GM12891 (cell line): ENCODE results near the gene UNK. TPM values are rescaled to one million over a fixed set of nuclear protein-coding genes. Genes with fewer than 3 reads are reported as not detected.
A peak's percentile ranks its signal among the peaks of the same experiment; 100 is the strongest.

Source experiments
- DNase-seq: peaks from one replicate; pipeline ENCODE4 v3.0.0; 2011; ENCODE audit warnings: low spot score; ENCODE audit not compliant: insufficient read length
- FAIRE-seq: peaks from 2 replicates; lab custom pipeline; 2011; peaks lifted over from hg19 to GRCh38; lab: Jason Lieb, UNC
- PAX5 ChIP-seq: IDR thresholded peaks from 2 replicates; pipeline ENCODE4 v1.6.1; 2011; ENCODE audit warnings: low read length, moderate library complexity, mild to moderate bottlenecking; ENCODE audit not compliant: insufficient read depth, severe bottlenecking
- POLR2A ChIP-seq: IDR thresholded peaks from 2 replicates; pipeline ENCODE4 v1.6.1; 2011; ENCODE audit warnings: low read depth, low read length, control low read depth
- POLR2AphosphoS5 ChIP-seq: IDR thresholded peaks from 2 replicates; pipeline ENCODE4 v1.6.1; 2011; ENCODE audit warnings: low read depth, low read length, control low read depth
- POU2F2 ChIP-seq: IDR thresholded peaks from 2 replicates; pipeline ENCODE4 v1.6.1; 2011; ENCODE audit warnings: low read depth, mild to moderate bottlenecking, control low read depth, low read length, moderate library complexity
- SPI1 ChIP-seq: IDR thresholded peaks from 2 replicates; pipeline ENCODE4 v1.6.1; 2011; ENCODE audit warnings: low read depth, low read length, control low read depth
- TAF1 ChIP-seq: IDR thresholded peaks from 2 replicates; pipeline ENCODE4 v1.6.1; 2011; ENCODE audit warnings: low read depth, low read length, control low read depth
- polyA plus RNA-seq: library from polyadenylated mRNA; unstranded; fragments of >200 nt; gene quantifications from one replicate; pipeline ENCODE4 v1.2.1, GENCODE V29; 2012; ENCODE audit warnings: low read depth, missing spikeins, inconsistent platforms; ENCODE audit not compliant: missing spikeins

UNK gene, protein sequence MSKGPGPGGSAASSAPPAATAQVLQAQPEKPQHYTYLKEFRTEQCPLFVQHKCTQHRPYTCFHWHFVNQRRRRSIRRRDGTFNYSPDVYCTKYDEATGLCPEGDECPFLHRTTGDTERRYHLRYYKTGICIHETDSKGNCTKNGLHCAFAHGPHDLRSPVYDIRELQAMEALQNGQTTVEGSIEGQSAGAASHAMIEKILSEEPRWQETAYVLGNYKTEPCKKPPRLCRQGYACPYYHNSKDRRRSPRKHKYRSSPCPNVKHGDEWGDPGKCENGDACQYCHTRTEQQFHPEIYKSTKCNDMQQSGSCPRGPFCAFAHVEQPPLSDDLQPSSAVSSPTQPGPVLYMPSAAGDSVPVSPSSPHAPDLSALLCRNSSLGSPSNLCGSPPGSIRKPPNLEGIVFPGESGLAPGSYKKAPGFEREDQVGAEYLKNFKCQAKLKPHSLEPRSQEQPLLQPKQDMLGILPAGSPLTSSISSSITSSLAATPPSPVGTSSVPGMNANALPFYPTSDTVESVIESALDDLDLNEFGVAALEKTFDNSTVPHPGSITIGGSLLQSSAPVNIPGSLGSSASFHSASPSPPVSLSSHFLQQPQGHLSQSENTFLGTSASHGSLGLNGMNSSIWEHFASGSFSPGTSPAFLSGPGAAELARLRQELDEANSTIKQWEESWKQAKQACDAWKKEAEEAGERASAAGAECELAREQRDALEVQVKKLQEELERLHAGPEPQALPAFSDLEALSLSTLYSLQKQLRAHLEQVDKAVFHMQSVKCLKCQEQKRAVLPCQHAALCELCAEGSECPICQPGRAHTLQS
- 20.3 TPM for polyA plus RNA-seq

DNA sequence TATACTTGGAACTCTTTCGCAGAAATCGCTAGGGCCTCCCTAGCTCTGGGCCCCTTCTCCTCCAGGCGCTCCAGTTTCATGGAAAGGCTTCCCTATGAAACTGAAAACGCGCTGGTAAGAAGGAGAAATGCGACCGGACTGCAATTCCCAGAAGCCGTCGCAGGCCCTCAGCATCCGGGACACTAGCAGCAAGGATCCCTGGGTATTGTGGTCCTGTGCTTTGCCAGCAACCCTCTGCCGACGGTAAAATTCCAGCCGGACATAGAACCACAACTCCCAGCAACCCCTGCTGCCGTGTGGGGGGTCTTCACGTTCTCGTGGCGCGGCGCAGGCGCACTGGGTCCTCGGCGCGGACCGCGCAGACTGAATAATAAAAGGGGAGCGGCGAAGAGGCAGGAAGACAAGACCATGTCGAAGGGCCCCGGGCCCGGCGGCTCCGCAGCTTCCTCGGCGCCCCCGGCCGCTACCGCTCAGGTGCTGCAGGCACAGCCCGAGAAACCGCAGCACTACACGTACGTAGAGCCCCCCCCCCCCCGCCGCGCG is at the start of gene UNK:
Gene UNK, plus strand, starts transcription at position 334 of the 543 bp plus-strand sequence. Its CDS starts 75 bp downstream, at position 409.
- peak; percentile 34; the same call in 1 of the 2 replicates for TF ChIP-seq POU2F2
- TF ChIP-seq TAF1 = no peak
- no peak; the same call in 1 of the 2 replicates for TF ChIP-seq SPI1
- TF ChIP-seq POLR2A = no peak
- TF ChIP-seq POLR2AphosphoS5 = no peak
- no peak for TF ChIP-seq PAX5
- DNase-seq (peak; percentile 81), FAIRE-seq (peak; percentile 97)

DNA sequence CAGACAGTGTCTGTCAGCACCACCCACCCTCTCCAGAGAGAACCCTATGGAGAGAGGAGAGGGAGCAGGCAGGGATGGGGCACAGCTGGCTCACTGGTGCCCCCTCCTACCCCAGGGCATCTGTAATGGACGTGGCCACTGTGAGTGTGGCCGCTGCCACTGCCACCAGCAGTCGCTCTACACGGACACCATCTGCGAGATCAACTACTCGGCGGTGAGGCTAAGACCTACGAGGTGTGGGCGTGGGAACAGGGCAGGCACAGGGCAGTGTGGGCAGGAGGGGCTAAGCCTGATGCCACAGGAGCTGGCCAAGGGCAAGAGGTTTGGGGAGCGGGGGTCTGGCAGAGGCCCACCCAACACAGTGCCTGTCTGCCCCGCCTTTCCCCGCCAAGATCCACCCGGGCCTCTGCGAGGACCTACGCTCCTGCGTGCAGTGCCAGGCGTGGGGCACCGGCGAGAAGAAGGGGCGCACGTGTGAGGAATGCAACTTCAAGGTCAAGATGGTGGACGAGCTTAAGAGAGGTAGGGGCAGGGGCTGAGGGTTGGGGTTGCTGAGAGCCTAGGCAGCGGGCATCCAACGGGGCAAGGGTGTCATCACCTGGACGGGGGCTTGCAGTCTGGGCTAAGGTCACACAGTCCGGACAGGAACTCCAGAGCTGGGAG is 48.3 kb upstream of the UNK start:
- no peak for DNase-seq
- TF ChIP-seq POLR2A (no peak), POLR2AphosphoS5 (no peak), SPI1 (no peak), TAF1 (no peak), PAX5 (no peak)
- FAIRE-seq = no peak

DNA sequence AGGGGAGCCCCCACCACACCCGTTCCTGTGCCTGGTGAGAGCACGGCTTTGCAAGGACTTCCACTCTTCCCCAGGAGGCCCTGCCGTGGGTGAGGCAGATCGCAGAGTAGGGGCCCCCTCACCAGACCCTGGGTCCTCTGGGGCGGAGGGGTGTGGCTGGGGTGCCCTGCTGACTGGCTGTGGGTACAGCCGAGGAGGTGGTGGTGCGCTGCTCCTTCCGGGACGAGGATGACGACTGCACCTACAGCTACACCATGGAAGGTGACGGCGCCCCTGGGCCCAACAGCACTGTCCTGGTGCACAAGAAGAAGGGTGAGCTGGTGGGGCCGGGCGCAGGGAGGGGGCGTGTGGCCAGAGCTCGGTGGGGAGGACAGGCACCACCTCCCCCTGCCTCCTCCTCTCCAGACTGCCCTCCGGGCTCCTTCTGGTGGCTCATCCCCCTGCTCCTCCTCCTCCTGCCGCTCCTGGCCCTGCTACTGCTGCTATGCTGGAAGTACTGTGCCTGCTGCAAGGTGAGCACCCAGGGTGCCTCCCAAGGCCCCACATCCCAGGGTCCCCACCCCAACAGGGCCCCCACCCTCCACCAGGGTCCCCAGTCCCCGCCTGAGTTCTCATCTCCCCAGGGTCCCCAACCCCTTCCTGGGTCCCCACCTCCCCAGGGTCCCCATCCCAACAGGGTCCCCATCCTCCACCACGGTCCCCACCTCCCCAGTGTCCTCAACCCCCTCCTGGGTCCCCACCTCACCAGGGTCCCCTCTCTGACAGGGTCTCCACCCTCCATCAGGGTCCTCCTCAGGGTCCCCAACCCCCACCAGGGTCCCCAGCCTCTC is 47.3 kb upstream of the UNK start:
- FAIRE-seq (no peak), DNase-seq (no peak)
- TF ChIP-seq POLR2A = no peak
- TF ChIP-seq SPI1 = no peak
- TF ChIP-seq PAX5 = no peak
- no peak for TF ChIP-seq POU2F2
- TF ChIP-seq POLR2AphosphoS5 = no peak
- no peak for TF ChIP-seq TAF1

DNA sequence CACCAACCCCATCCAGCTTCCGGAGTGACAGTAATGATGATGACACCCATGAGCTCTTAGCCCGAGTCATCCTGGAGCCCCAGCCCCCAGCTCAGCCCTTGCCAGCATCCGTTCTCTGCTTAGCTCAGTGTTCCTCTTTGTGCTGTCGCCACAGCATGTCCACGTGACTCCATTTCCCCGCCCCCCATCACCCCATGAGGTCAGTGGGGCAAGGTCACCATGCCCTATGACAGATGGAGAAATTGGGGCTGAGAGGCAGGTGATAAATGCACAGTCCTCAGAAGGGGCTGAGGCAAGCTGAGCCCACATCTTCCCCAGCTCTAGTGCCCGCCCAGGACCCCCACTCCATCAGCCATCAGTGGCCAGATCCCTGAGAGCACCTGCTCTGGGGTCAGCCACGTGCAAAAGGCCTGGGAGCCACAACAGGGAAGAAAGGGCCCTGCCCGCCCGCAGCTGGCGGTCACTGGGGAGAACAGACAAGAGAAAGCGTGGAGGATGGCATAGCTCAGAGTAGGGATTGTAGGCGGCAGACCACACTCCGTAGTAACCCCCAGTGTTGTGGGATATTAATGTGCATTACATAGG is 46.3 kb upstream of the UNK start:
- TF ChIP-seq SPI1 = 0 out of 2 replicates have a peak, but pooled peaks have one; percentile 37
- TF ChIP-seq PAX5 = no peak
- DNase-seq (peak; percentile 67), FAIRE-seq (peak; percentile 65)

DNA sequence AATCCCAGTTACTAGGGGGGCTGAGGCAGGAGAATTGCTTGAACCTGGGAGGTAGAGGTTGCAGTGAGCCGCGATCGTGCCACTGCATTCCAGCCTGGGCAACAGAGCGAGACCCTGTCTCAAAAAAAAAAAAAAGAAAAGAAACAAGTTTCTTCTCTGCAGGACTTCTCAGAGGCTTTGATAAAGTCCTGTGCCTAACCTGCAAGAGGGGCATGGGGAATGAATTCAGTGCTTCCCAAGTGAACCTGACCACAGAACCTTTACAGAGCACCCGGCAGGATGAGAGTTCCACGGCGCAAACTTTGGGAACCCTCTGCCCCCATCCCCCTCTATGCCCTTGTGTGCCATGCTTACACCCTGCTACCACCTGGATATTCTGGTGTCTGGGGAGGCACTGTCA is 45.4 kb upstream of the UNK start:
- DNase-seq (no peak), FAIRE-seq (no peak)
- TF ChIP-seq PAX5 = no peak
- no peak for TF ChIP-seq POLR2A
- TF ChIP-seq SPI1 = no peak
- no peak for TF ChIP-seq POLR2AphosphoS5
- TF ChIP-seq POU2F2 = no peak
- no peak for TF ChIP-seq TAF1

DNA sequence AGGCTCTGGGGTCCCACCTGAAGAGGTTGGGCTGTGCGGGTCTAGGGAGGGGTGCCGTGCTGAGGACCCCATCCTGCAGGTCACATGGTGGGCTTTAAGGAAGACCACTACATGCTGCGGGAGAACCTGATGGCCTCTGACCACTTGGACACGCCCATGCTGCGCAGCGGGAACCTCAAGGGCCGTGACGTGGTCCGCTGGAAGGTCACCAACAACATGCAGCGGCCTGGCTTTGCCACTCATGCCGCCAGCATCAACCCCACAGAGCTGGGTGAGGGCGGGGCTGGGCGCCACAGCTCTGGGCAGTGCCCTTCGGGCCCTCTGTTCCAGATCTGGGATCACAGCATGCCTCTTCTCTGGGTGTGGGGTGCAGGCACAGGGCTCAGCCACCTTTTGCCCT is 44.8 kb upstream of the UNK start:
- TF ChIP-seq POLR2AphosphoS5 (no peak), POLR2A (no peak), TAF1 (no peak), PAX5 (no peak), SPI1 (no peak), POU2F2 (no peak)
- DNase-seq (no peak), FAIRE-seq (no peak)

DNA sequence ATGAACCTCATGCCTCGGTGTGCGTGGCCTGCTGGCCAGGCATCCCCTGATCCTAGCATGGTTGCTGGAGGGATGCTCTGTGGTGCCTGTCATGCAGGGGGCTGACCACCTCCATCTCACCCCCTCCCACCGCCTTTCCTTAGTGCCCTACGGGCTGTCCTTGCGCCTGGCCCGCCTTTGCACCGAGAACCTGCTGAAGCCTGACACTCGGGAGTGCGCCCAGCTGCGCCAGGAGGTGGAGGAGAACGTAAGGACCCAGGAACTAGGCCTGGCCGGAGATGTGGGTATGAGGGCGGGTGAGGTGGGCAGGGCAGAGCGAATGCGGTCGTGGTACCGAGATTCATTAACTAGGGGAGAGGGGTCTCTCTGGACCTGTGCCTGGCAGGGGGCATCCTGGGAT is 44.4 kb upstream of the UNK start:
- no peak for DNase-seq
- FAIRE-seq = no peak
- TF ChIP-seq POU2F2 (no peak), TAF1 (no peak), POLR2A (no peak), POLR2AphosphoS5 (no peak), SPI1 (no peak), PAX5 (no peak)

DNA sequence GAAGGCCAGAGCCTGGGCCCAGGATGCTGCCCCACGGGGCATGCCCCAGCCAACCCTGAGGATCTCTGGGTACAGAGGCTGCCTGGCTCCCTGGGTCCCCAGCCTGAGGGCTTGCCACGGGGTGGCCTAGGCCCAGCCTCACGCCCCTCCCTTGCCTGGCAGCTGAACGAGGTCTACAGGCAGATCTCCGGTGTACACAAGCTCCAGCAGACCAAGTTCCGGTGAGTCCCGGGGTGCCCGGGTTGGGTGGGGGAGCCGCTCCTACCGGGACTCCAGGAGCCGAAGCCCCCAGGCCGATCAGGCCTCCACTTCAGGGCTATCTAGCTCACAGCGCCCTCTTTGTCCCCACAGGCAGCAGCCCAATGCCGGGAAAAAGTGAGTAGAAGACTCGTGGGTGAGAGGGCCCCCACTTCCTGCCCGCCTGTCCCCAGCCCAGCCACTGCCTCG is 44.0 kb upstream of the UNK start:
- FAIRE-seq (no peak), DNase-seq (no peak)
- TF ChIP-seq POLR2A (no peak), POLR2AphosphoS5 (no peak)

DNA sequence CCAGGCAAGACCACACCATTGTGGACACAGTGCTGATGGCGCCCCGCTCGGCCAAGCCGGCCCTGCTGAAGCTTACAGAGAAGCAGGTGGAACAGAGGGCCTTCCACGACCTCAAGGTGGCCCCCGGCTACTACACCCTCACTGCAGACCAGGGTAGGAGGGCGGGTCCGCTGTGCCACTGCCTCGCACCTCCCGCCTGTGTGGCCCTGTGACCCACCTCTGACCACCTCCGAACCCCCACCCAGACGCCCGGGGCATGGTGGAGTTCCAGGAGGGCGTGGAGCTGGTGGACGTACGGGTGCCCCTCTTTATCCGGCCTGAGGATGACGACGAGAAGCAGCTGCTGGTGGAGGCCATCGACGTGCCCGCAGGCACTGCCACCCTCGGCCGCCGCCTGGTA is 42.3 kb upstream of the UNK start:
- no peak for FAIRE-seq
- TF ChIP-seq POU2F2 = no peak
- no peak for TF ChIP-seq POLR2AphosphoS5
- no peak for TF ChIP-seq SPI1
- no peak for TF ChIP-seq TAF1
- no peak for TF ChIP-seq POLR2A
- TF ChIP-seq PAX5 = no peak
- DNase-seq = no peak
